ENCODE measurements around the gene RAD51. TPM values are rescaled to one million over a fixed set of nuclear protein-coding genes. Genes with fewer than 3 reads are reported as not detected.

The RAD51 gene
- total RNA-seq, 6 experiments from 2014 or later = 0.66 to 1.7 (median 1.1) TPM; not detected in 2

GRCh38 chr15:40751745-40752144, 56.8 kb downstream of the RAD51 start:
- WGBS (ENCODE audit: insufficient coverage, low coverage, low lambda C conversion rate, missing lambda C conversion rate) = 67% methylated on average over 3 of the region's 12 CpGs
- no peak overlapping the region for H3K27ac ChIP-seq
- intact Hi-C loops (cut with DNase I) = no loop called here
- H3K27me3 ChIP-seq = no peaks in the 10 kb centered on the region
- ATAC-seq (no peak), DNase-seq (no peak)
- H3K4me1 ChIP-seq = peaks cover 0 to 11% (median 0%) of the 10 kb centered on the region in 4 donors
- no peak overlapping the region for H3K4me3 ChIP-seq
- H3K9me3 ChIP-seq = no peaks in the 10 kb centered on the region
- TF ChIP-seq CTCF (IDR thresholded peaks at IDR 0.05) (no peak), POLR2A (IDR thresholded peaks at IDR 0.05) (no peak)
- H3K36me3 ChIP-seq = peaks cover 0 to 28% (median 12%) of the 10 kb centered on the region in 4 donors

GRCh38 chr15:40754574-40754882, 59.6 kb downstream of the RAD51 start:
- intact Hi-C loops (cut with DNase I) = no loop called here
- WGBS (ENCODE audit: insufficient coverage, low coverage, low lambda C conversion rate, missing lambda C conversion rate) = 0% methylated on average over 3 of the region's 22 CpGs
- Histone ChIP-seq H3K4me1 (peaks cover 0 to 11% (median 0%) of the 10 kb centered on the region in 4 donors), H3K9me3 (no peaks in the 10 kb centered on the region), H3K36me3 (peaks cover 0 to 20% (median 12%) of the 10 kb centered on the region in 4 donors), H3K4me3 (peak overlapping the region; percentile 81 to 98 (median 95)), H3K27me3 (no peaks in the 10 kb centered on the region), H3K27ac (peak overlapping the region; percentile 69 to 76 (median 75))
- peak; percentile 54 to 65 (median 62) for ATAC-seq
- TF ChIP-seq CTCF (IDR thresholded peaks at IDR 0.05) (no peak), POLR2A (IDR thresholded peaks at IDR 0.05) (no peak)
- DNase-seq = peak in 2 of 3 donors; percentile 60 to 71

GRCh38 chr15:40754883-40755811, 60.2 kb downstream of the RAD51 start, which contains the start of gene RMDN3:
TSS of gene RMDN3 (minus strand) at chr15:40755254. CDS start at chr15:40754783, 471 bp downstream.
- H3K9me3 ChIP-seq = no peaks in the 10 kb centered on the region
- H3K27ac ChIP-seq = peak within 1 kb of the TSS; percentile 69 to 76 (median 75)
- H3K36me3 ChIP-seq = peaks cover 0 to 16% (median 12%) of the 10 kb centered on the region in 4 donors
- TF ChIP-seq POLR2A (IDR thresholded peaks at IDR 0.05) (peak; percentile 62), CTCF (IDR thresholded peaks at IDR 0.05) (peak in 3 of 4 donors; percentile 4 to 35 (median 7))
- intact Hi-C loops (cut with DNase I) = no loop called here
- DNase-seq (peak; percentile 94 to 96 (median 94)), ATAC-seq (peak; percentile 97 to 99 (median 98))
- WGBS (ENCODE audit: insufficient coverage, low coverage, low lambda C conversion rate, missing lambda C conversion rate) = 2% methylated on average over 24 of the region's 66 CpGs
- peaks cover 0 to 11% (median 0%) of the 10 kb centered on the region in 4 donors for H3K4me1 ChIP-seq
- peak within 1 kb of the TSS; percentile 81 to 98 (median 95) for H3K4me3 ChIP-seq
- H3K27me3 ChIP-seq = no peaks in the 10 kb centered on the region

GRCh38 chr15:40755812-40756208, 60.8 kb downstream of the RAD51 start:
- intact Hi-C loops (cut with DNase I) = no loop called here
- no peaks in the 10 kb centered on the region for H3K9me3 ChIP-seq
- no peak for ATAC-seq
- TF ChIP-seq CTCF (IDR thresholded peaks at IDR 0.05) = no peak
- TF ChIP-seq POLR2A (IDR thresholded peaks at IDR 0.05) = no peak
- DNase-seq = peak in 1 of 3 donors; percentile 47
- peak overlapping the region; percentile 81 to 98 (median 95) for H3K4me3 ChIP-seq
- peaks cover 0 to 11% (median 0%) of the 10 kb centered on the region in 4 donors for H3K4me1 ChIP-seq
- 60% methylated on average over 10 of the region's 10 CpGs for WGBS (ENCODE audit: insufficient coverage, low coverage, low lambda C conversion rate, missing lambda C conversion rate)
- H3K27ac ChIP-seq = peak overlapping the region; percentile 61 to 75 (median 66)
- no peaks in the 10 kb centered on the region for H3K27me3 ChIP-seq
- peaks cover 0 to 11% (median 9%) of the 10 kb centered on the region in 4 donors for H3K36me3 ChIP-seq
